Measurements from ENCODE around the gene AQP2.

Gene AQP2

GRCh38 chr12:49944718-49945117 lies 5.8 kb upstream of the AQP2 start:
- no peak for TF ChIP-seq CTCF (IDR thresholded peaks at IDR 0.05; ENCODE audit: low read length)
- no peak for TF ChIP-seq EZH2 (IDR thresholded peaks at IDR 0.05; ENCODE audit: borderline replicate concordance, low read length)
- Histone ChIP-seq H3K79me2 (ENCODE audit: insufficient read depth, low read length) (no peaks in the 10 kb centered on the region), H3K4me2 (ENCODE audit: low read length) (no peak overlapping the region), H3K4me3 (ENCODE audit: low read depth, low read length, poor library complexity, severe bottlenecking) (no peak overlapping the region), H3K27me3 (ENCODE audit: insufficient read depth, low read length) (no peaks in the 10 kb centered on the region; the same call in 1 of the 2 replicates), H3K9me2 (ENCODE audit: low read depth, low read length) (no peaks in the 10 kb centered on the region), H3K9me3 (ENCODE audit: low read length) (no peaks in the 10 kb centered on the region), H3K36me3 (ENCODE audit: insufficient read depth, low read length) (no peaks in the 10 kb centered on the region), H2AFZ (ENCODE audit: low read length) (no peak overlapping the region), H4K20me1 (ENCODE audit: insufficient read depth, low read length) (no peaks in the 10 kb centered on the region), H3F3A (ENCODE audit: insufficient read depth, low read length) (no peaks in the 10 kb centered on the region), H3K27ac (ENCODE audit: low read depth, low read length, poor library complexity, severe bottlenecking) (no peak overlapping the region), H3K9ac (ENCODE audit: low read length) (no peak overlapping the region), H3K4me1 (ENCODE audit: insufficient read depth, low read length, severe bottlenecking) (peaks cover 20% of the 10 kb centered on the region)

GRCh38 chr12:49945394-49946080 lies 5.0 kb upstream of the AQP2 start:
- Histone ChIP-seq H3K27ac (ENCODE audit: low read depth, low read length, poor library complexity, severe bottlenecking) (no peak overlapping the region), H3K4me2 (ENCODE audit: low read length) (peak overlapping the region; percentile 78), H3K27me3 (ENCODE audit: insufficient read depth, low read length) (no peaks in the 10 kb centered on the region; the same call in 1 of the 2 replicates), H3F3A (ENCODE audit: insufficient read depth, low read length) (no peaks in the 10 kb centered on the region), H3K9me2 (ENCODE audit: low read depth, low read length) (no peaks in the 10 kb centered on the region), H3K9me3 (ENCODE audit: low read length) (no peaks in the 10 kb centered on the region), H3K36me3 (ENCODE audit: insufficient read depth, low read length) (no peaks in the 10 kb centered on the region), H3K4me1 (ENCODE audit: insufficient read depth, low read length, severe bottlenecking) (peaks cover 20% of the 10 kb centered on the region), H2AFZ (ENCODE audit: low read length) (no peak overlapping the region), H4K20me1 (ENCODE audit: insufficient read depth, low read length) (no peaks in the 10 kb centered on the region), H3K9ac (ENCODE audit: low read length) (peak overlapping the region; percentile 54; the same call in 1 of the 2 replicates), H3K79me2 (ENCODE audit: insufficient read depth, low read length) (no peaks in the 10 kb centered on the region), H3K4me3 (ENCODE audit: low read depth, low read length, poor library complexity, severe bottlenecking) (peak overlapping the region; percentile 55)
- TF ChIP-seq EZH2 (IDR thresholded peaks at IDR 0.05; ENCODE audit: borderline replicate concordance, low read length) (no peak), CTCF (IDR thresholded peaks at IDR 0.05; ENCODE audit: low read length) (peak; percentile 88)

- H3K27me3 ChIP-seq (ENCODE audit: insufficient read depth, low read length), result no peaks in the 10 kb centered on the region; the same call in 1 of the 2 replicates
- H3K9ac ChIP-seq (ENCODE audit: low read length), result no peak overlapping the region
- no peaks in the 10 kb centered on the region for H3K79me2 ChIP-seq (ENCODE audit: insufficient read depth, low read length)
- no peaks in the 10 kb centered on the region for H3F3A ChIP-seq (ENCODE audit: insufficient read depth, low read length)
- no peak overlapping the region for H3K27ac ChIP-seq (ENCODE audit: low read depth, low read length, poor library complexity, severe bottlenecking)
- no peak overlapping the region for H3K4me3 ChIP-seq (ENCODE audit: low read depth, low read length, poor library complexity, severe bottlenecking)
- no peak overlapping the region for H3K4me2 ChIP-seq (ENCODE audit: low read length)
- TF ChIP-seq EZH2 (IDR thresholded peaks at IDR 0.05; ENCODE audit: borderline replicate concordance, low read length) (no peak), CTCF (IDR thresholded peaks at IDR 0.05; ENCODE audit: low read length) (no peak)
- no peaks in the 10 kb centered on the region for H4K20me1 ChIP-seq (ENCODE audit: insufficient read depth, low read length)
- H3K4me1 ChIP-seq (ENCODE audit: insufficient read depth, low read length, severe bottlenecking), result peaks cover 20% of the 10 kb centered on the region
- H3K36me3 ChIP-seq (ENCODE audit: insufficient read depth, low read length), result no peaks in the 10 kb centered on the region
- H2AFZ ChIP-seq (ENCODE audit: low read length), result no peak overlapping the region
- H3K9me2 ChIP-seq (ENCODE audit: low read depth, low read length), result no peaks in the 10 kb centered on the region
- H3K9me3 ChIP-seq (ENCODE audit: low read length), result no peaks in the 10 kb centered on the region
These were observed 4.5 kb upstream of the AQP2 start for GRCh38 chr12:49946086-49946485.

Measured in OCI-LY1 (cell line).